GM13976 (cell line): ENCODE measurements around the gene NMS.

Experiments
- DNase-seq: peaks from one replicate; pipeline ENCODE4 v3.0.0; 2012; ENCODE audit warnings: low spot score
- in situ Hi-C: fragments of 300-500 bp; cut with MboI; formaldehyde crosslinking; loops from one replicate; pipeline ENCODE4 v1.12.0; 2022; ENCODE audit warnings: low sequenced_read_pairs, mixed read lengths, inconsistent platforms; ENCODE audit not compliant: unreplicated experiment
- TF ChIP-seq, protein P1 (sequence below): IDR thresholded peaks from 2 replicates; pipeline ENCODE4 v1.5.1; 2012; ENCODE audit warnings: borderline replicate concordance, mild to moderate bottlenecking; ENCODE audit not compliant: insufficient read depth; ENCODE audit errors: extremely low read depth, missing control alignments, control extremely low read depth

NMS gene

DNA sequence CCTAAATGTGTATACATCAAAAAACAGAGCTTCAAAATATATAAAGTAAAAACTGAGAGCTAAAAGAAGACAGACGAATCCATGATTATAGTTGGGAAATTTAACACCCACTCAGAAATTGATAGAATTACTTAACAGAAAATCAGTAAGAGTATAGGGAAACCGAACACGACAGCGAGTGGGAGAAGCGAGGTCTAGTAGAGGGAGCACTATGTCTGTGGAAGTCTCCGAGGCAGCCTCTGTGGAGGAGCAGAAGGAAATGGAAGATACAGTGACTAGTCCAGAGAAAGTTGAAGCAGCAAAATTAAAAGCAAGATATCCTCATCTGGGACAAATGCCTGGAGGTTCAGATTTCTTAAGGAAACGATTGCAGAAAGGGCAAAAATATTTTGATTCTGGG lies 38.8 kb downstream of the NMS start:
- no peak for DNase-seq
- in situ Hi-C loops = no loop called here
- TF ChIP-seq, protein P1, sequence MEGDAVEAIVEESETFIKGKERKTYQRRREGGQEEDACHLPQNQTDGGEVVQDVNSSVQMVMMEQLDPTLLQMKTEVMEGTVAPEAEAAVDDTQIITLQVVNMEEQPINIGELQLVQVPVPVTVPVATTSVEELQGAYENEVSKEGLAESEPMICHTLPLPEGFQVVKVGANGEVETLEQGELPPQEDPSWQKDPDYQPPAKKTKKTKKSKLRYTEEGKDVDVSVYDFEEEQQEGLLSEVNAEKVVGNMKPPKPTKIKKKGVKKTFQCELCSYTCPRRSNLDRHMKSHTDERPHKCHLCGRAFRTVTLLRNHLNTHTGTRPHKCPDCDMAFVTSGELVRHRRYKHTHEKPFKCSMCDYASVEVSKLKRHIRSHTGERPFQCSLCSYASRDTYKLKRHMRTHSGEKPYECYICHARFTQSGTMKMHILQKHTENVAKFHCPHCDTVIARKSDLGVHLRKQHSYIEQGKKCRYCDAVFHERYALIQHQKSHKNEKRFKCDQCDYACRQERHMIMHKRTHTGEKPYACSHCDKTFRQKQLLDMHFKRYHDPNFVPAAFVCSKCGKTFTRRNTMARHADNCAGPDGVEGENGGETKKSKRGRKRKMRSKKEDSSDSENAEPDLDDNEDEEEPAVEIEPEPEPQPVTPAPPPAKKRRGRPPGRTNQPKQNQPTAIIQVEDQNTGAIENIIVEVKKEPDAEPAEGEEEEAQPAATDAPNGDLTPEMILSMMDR = no peak

- DNase-seq = no peak
- in situ Hi-C loops = no loop called here
These were observed 43.4 kb downstream of the NMS start for GRCh38 chr2:100513650-100514049.

GRCh38 chr2:100517556-100517955 lies 47.3 kb downstream of the NMS start:
- no peak for DNase-seq
- in situ Hi-C loops = no loop called here
- TF ChIP-seq, protein P1 = no peak

More at GRCh38 chr2:100513650-100514049, 43.4 kb downstream of the NMS start:
- TF ChIP-seq, protein P1 = no peak

GRCh38 chr2:100518801-100519200 lies 48.5 kb downstream of the NMS start:
- DNase-seq = no peak
- in situ Hi-C loops = no loop called here
- TF ChIP-seq, protein P1 = no peak

GRCh38 chr2:100520224-100520623 lies 49.9 kb downstream of the NMS start:
- in situ Hi-C loops = no loop called here
- TF ChIP-seq, protein P1 = no peak

GRCh38 chr2:100522430-100522829 lies 52.1 kb downstream of the NMS start:
- TF ChIP-seq, protein P1 = no peak
- no peak for DNase-seq
- in situ Hi-C loops = no loop called here

More at GRCh38 chr2:100520224-100520623, 49.9 kb downstream of the NMS start:
- no peak for DNase-seq

DNA sequence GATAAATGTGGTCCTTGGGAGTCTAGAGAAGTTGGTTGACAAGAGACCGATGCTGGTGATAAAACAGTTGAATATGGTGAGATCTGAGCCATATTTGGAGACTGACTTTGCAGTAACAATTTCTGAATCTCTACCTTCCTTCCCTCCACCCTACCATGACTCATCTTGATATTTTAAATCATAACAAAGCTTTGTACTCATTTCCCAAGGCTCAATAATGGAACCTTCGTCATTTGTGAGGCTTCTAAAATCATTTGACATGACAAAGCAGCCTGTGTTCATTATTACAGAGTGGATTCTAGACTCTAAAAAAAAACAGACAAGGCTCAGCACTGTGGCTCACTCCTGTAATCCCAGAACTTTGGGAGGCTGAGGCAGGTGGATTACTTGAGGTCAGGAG lies 54.0 kb downstream of the NMS start:
- TF ChIP-seq, protein P1 = no peak
- no peak for DNase-seq
- in situ Hi-C loops = no loop called here
